Activated CD8-positive, alpha-beta memory T cell treated with anti-CD3 and anti-CD28 coated beads, Interleukin-2, amount 50 U/mL, for 48 hours (primary cell): ENCODE data around the gene PGAP6.
"Not testable (repeated sequence)": the region's sequence is repeated elsewhere in the genome, so short reads cannot be mapped to it uniquely, and the experiment has no call there.

Experiments used
- DNase-seq: peaks from one replicate; pipeline ENCODE4 v3.0.0-alpha.2; 2020

Gene PGAP6

GRCh38 chr16:381789-382717 lies at the start of gene PGAP6:
PGAP6 (minus strand) TSS chr16:381978; CDS start chr16:381821, 157 bp downstream.
- DNase-seq: peak; percentile 83

GRCh38 chr16:430904-431303 lies 49.1 kb upstream of the PGAP6 start:
- DNase-seq: no peak

- no peak for DNase-seq
Measured at GRCh38 chr16:427250-427649, 45.5 kb upstream of the PGAP6 start.

- DNase-seq: no peak
Measured at GRCh38 chr16:426906-427249, 45.1 kb upstream of the PGAP6 start.

- peak; percentile 62 for DNase-seq
Measured at GRCh38 chr16:426115-426905, 44.5 kb upstream of the PGAP6 start.

- peak; percentile 69 for DNase-seq
Measured at GRCh38 chr16:425740-426114, 43.9 kb upstream of the PGAP6 start.

GRCh38 chr16:425082-425718 lies 43.4 kb upstream of the PGAP6 start, which contains the start of gene RAB11FIP3:
RAB11FIP3 (plus strand) TSS chr16:425649; CDS start chr16:426007, 358 bp downstream.
- DNase-seq: peak; percentile 94

GRCh38 chr16:424623-425081 lies 42.9 kb upstream of the PGAP6 start:
- DNase-seq: no peak

- DNase-seq: no peak
Measured at GRCh38 chr16:424033-424622, 42.4 kb upstream of the PGAP6 start.

- not testable (repeated sequence) for DNase-seq
Measured at GRCh38 chr16:422179-422578, 40.4 kb upstream of the PGAP6 start.

GRCh38 chr16:415170-415498 lies 33.4 kb upstream of the PGAP6 start:
- not testable (repeated sequence) for DNase-seq

- DNase-seq: no peak
Measured at GRCh38 chr16:414395-415169, 32.8 kb upstream of the PGAP6 start.

- DNase-seq: no peak
Measured at GRCh38 chr16:411576-412265, 29.9 kb upstream of the PGAP6 start.

GRCh38 chr16:410516-411178 lies 28.9 kb upstream of the PGAP6 start:
- no peak for DNase-seq

- no peak for DNase-seq
Measured at GRCh38 chr16:407253-407652, 25.5 kb upstream of the PGAP6 start.

GRCh38 chr16:405548-406506 lies 24.0 kb upstream of the PGAP6 start:
- DNase-seq: no peak

GRCh38 chr16:404971-405486 lies 23.3 kb upstream of the PGAP6 start:
- DNase-seq: no peak

GRCh38 chr16:401468-402348 lies 19.9 kb upstream of the PGAP6 start, which contains the start of gene DECR2:
DECR2 (plus strand) TSS chr16:401885; CDS start chr16:401964, 79 bp downstream.
- peak; percentile 99 for DNase-seq
